GM10248 (cell line): Measurements from ENCODE around the gene WAC.

Source experiments
- CTCF ChIA-PET: fragments of 300-600 bp; sonication (Branson Sonifier 250); formaldehyde crosslinking; extraction: SDS; loops from one replicate; lab custom pipeline; 2021; ENCODE audit warnings: antibody characterized with exemption; lab: Yijun Ruan, JAX
- POLR2A ChIA-PET: fragments of 350-650 bp; sonication (Branson Sonifier 250); formaldehyde crosslinking; extraction: SDS; loops from one replicate; lab custom pipeline; 2020; ENCODE audit warnings: antibody characterized with exemption; lab: Yijun Ruan, JAX
- DNase-seq: peaks from one replicate; pipeline ENCODE4 v3.0.0; 2012; ENCODE audit errors: extremely low spot score
- CTCF ChIP-seq: IDR thresholded peaks from 2 replicates; pipeline ENCODE4 v1.5.1; 2012; ENCODE audit warnings: mild to moderate bottlenecking, low read depth; ENCODE audit errors: extremely low read depth, missing control alignments, control extremely low read depth

WAC gene

GRCh38 chr10:28628184-28628893 is 95.4 kb downstream of the WAC start:
- peak; percentile 90 for TF ChIP-seq CTCF
- ChIA-PET CTCF (interaction anchor here (0.6 to 4.0 kb wide), 27 partner anchors 10 to 820 kb away, joined by 3 to 58 read pairs (median 3); no protein-coding TSS in a partner anchor), POLR2A (no interaction called here)
- DNase-seq, result peak; percentile 71

GRCh38 chr10:28631896-28632583 is 99.1 kb downstream of the WAC start:
- TF ChIP-seq CTCF, result no peak
- ChIA-PET CTCF (interaction anchor here (0.8 to 1.4 kb wide), 5 partner anchors 13 to 672 kb away, joined by 3 to 4 read pairs (median 3); no protein-coding TSS in a partner anchor), POLR2A (no interaction called here)
- DNase-seq, result no peak

GRCh38 chr10:28632584-28632945 is 99.6 kb downstream of the WAC start:
- no peak for DNase-seq
- ChIA-PET CTCF (interaction anchor here (0.8 to 1.4 kb wide), 4 partner anchors 12 to 672 kb away, joined by 3 to 4 read pairs (median 4); no protein-coding TSS in a partner anchor), POLR2A (no interaction called here)
- no peak for TF ChIP-seq CTCF

GRCh38 chr10:28633750-28634149 is 100.8 kb downstream of the WAC start:
- ChIA-PET POLR2A (no interaction called here), CTCF (no interaction called here)
- no peak for TF ChIP-seq CTCF
- DNase-seq, result no peak

GRCh38 chr10:28637346-28637745 is 104.4 kb downstream of the WAC start:
- no peak for DNase-seq
- ChIA-PET POLR2A (no interaction called here), CTCF (interaction anchor here (0.9 to 8.3 kb wide), 2 partner anchors 10 to 26 kb away, joined by 3 to 58 read pairs; no protein-coding TSS in a partner anchor)
- no peak for TF ChIP-seq CTCF

GRCh38 chr10:28638392-28638791 is 105.5 kb downstream of the WAC start:
- ChIA-PET CTCF (interaction anchor here (8.3 kb wide), 1 partner anchor 11 kb away, joined by 58 read pairs; no protein-coding TSS in a partner anchor), POLR2A (no interaction called here)
- no peak for TF ChIP-seq CTCF
- no peak for DNase-seq
